Measurements from ENCODE around the gene ARPC2.

Gene ARPC2

GRCh38 chr2:218217360-218218267 is 625 bp downstream of the ARPC2 start:
- DNase-seq, result no peak

GRCh38 chr2:218218268-218219185 is 1.5 kb downstream of the ARPC2 start:
- no peak for DNase-seq

GRCh38 chr2:218219934-218220333 is 2.9 kb downstream of the ARPC2 start:
- DNase-seq, result no peak

GRCh38 chr2:218221000-218221399 is 4.0 kb downstream of the ARPC2 start:
- no peak for DNase-seq

GRCh38 chr2:218223046-218223445 is 6.1 kb downstream of the ARPC2 start:
- DNase-seq, result no peak

GRCh38 chr2:218224186-218224585 is 7.2 kb downstream of the ARPC2 start:
- no peak for DNase-seq

- no peak for DNase-seq
Measured at GRCh38 chr2:218226903-218227302, 9.9 kb downstream of the ARPC2 start.

GRCh38 chr2:218228366-218229090 is 11.5 kb downstream of the ARPC2 start:
- DNase-seq, result no peak

GRCh38 chr2:218229239-218229638 is 12.2 kb downstream of the ARPC2 start:
- no peak for DNase-seq

GRCh38 chr2:218229851-218230250 is 12.9 kb downstream of the ARPC2 start:
- no peak for DNase-seq

- DNase-seq, result no peak
Measured at GRCh38 chr2:218230882-218231281, 13.9 kb downstream of the ARPC2 start.

- no peak for DNase-seq
Measured at GRCh38 chr2:218233543-218233942, 16.6 kb downstream of the ARPC2 start.

- DNase-seq, result no peak
Measured at GRCh38 chr2:218234521-218234920, 17.5 kb downstream of the ARPC2 start.

GRCh38 chr2:218235017-218235416 is 18.0 kb downstream of the ARPC2 start:
- DNase-seq, result no peak

GRCh38 chr2:218236829-218237228 is 19.8 kb downstream of the ARPC2 start:
- DNase-seq, result no peak

GRCh38 chr2:218238887-218239286 is 21.9 kb downstream of the ARPC2 start:
- DNase-seq, result no peak

GRCh38 chr2:218244204-218244603 is 27.2 kb downstream of the ARPC2 start:
- DNase-seq, result no peak

- no peak for DNase-seq
Measured at GRCh38 chr2:218244665-218245064, 27.7 kb downstream of the ARPC2 start.

- DNase-seq, result peak; percentile 48
Measured at GRCh38 chr2:218245214-218245613, 28.2 kb downstream of the ARPC2 start.

GRCh38 chr2:218249691-218250090 is 32.7 kb downstream of the ARPC2 start:
- no peak for DNase-seq

GRCh38 chr2:218252509-218253231 is 35.7 kb downstream of the ARPC2 start:
- no peak for DNase-seq

GRCh38 chr2:218253232-218253625 is 36.2 kb downstream of the ARPC2 start:
- DNase-seq, result no peak
